A549 (cell line): Measurements from ENCODE around the gene RD3L. TPM values are rescaled to one million over a fixed set of nuclear protein-coding genes. Genes with fewer than 3 reads are reported as not detected.

ENCODE experiments used
- ATAC-seq, 2 experiments: fragments of 200-7000 bp in 1 of 2; fragments of >200 bp in 1 of 2; cut with Nextera tagmentation in 1 of 2; cut with Tn5 transposase in 1 of 2; 3 replicates each; pipeline versions ENCODE4 v1.8.0 to v1.9.1; 2018 to 2020; ENCODE audit warnings: mild to moderate bottlenecking in 1 of 2, moderate library complexity in 1 of 2
- CTCF ChIA-PET: fragments of 300-600 bp; sonication (Branson Sonifier 250); formaldehyde crosslinking; extraction: SDS; loops from one replicate; lab custom pipeline; 2021; ENCODE audit warnings: antibody characterized with exemption, inconsistent platforms; lab: Yijun Ruan, JAX
- POLR2A ChIA-PET: fragments of 350-600 bp; formaldehyde crosslinking; extraction: SDS; loops from one replicate; lab custom pipeline; 2021; ENCODE audit warnings: antibody characterized with exemption, inconsistent platforms; lab: Yijun Ruan, JAX
- DNase-seq, 2 experiments: peaks; one replicate each; pipeline versions ENCODE4 v3.0.0 to v3.0.0-alpha.2; 2011 to 2016; ENCODE audit warnings: low read depth in 1 of 2, low spot score in 1 of 2
- FAIRE-seq: peaks from 2 replicates; lab custom pipeline; 2011; peaks lifted over from hg19 to GRCh38; lab: Jason Lieb, UNC
- H3K27ac ChIP-seq, 2 experiments: fragments of >200 bp; sonication (Bioruptor Twin); formaldehyde crosslinking; 3 replicates each; pipeline ENCODE4 v1.5.1; 2016 to 2017
- H3K4me1 ChIP-seq: fragments of >200 bp; sonication (Bioruptor Twin); formaldehyde crosslinking; 3 replicates; pipeline ENCODE4 v1.6.1; 2016
- H3K4me2 ChIP-seq: fragments of >200 bp; sonication (Bioruptor Twin); formaldehyde crosslinking; 3 replicates; pipeline ENCODE4 v1.6.1; 2016
- H3K4me3 ChIP-seq: fragments of >200 bp; sonication (Bioruptor Twin); formaldehyde crosslinking; 3 replicates; pipeline ENCODE4 v1.5.1; 2016
- H3K9me3 ChIP-seq: fragments of >200 bp; sonication (Bioruptor Twin); formaldehyde crosslinking; 3 replicates; pipeline ENCODE4 v1.6.1; 2016
- ATOH8 ChIP-seq: fragments of 250-450 bp; sonication (Bioruptor Pico); IDR thresholded peaks from 2 replicates; pipeline ENCODE4 v1.5.0; 2020; ENCODE audit warnings: low read depth, mild to moderate bottlenecking, moderate library complexity
- BCL3 ChIP-seq: fragments of >200 bp; sonication (Bioruptor Twin); formaldehyde crosslinking; IDR thresholded peaks from 3 replicates; pipeline ENCODE4 v1.6.1; 2016
- CBX2 ChIP-seq: fragments of 200-600 bp; sonication (generic); IDR thresholded peaks from 2 replicates; pipeline ENCODE4 v1.6.1; 2016; ENCODE audit warnings: low read depth, mild to moderate bottlenecking, borderline replicate concordance
- CBX8 ChIP-seq: fragments of 200-600 bp; sonication (generic); IDR thresholded peaks from 2 replicates; pipeline ENCODE4 v1.6.1; 2016
- CHD2 ChIP-seq: fragments of 150-350 bp; IDR thresholded peaks from 2 replicates; pipeline ENCODE4 v1.6.1; 2014; ENCODE audit warnings: low read length; ENCODE audit not compliant: partially characterized antibody
- EHF ChIP-seq: fragments of 250-450 bp; sonication (Bioruptor Pico); IDR thresholded peaks from 2 replicates; pipeline ENCODE4 v1.5.0; 2020; ENCODE audit warnings: mild to moderate bottlenecking
- ESRRA ChIP-seq: fragments of 150-350 bp; IDR thresholded peaks from 2 replicates; pipeline ENCODE4 v1.6.1; 2014; ENCODE audit warnings: mild to moderate bottlenecking, low read length, borderline replicate concordance
- FOSL2 ChIP-seq, 2 experiments: fragments of 450-650 bp in 1 of 2; fragments of >200 bp in 1 of 2; sonication (Bioruptor Twin) in 1 of 2; formaldehyde crosslinking; IDR thresholded peaks; 2 replicates each; pipeline versions ENCODE4 v1.5.0 to v1.6.1; 2016 to 2020; ENCODE audit warnings: mild to moderate bottlenecking in 1 of 2, moderate library complexity in 1 of 2
- GATA3 ChIP-seq: IDR thresholded peaks from 2 replicates; pipeline ENCODE4 v1.6.1; 2012; ENCODE audit warnings: borderline replicate concordance
- HOXB5 ChIP-seq: fragments of 250-450 bp; sonication (Bioruptor Pico); IDR thresholded peaks from 2 replicates; pipeline ENCODE4 v1.5.0; 2020; ENCODE audit warnings: mild to moderate bottlenecking, moderate library complexity
- KDM1A ChIP-seq: fragments of 200-600 bp; sonication (generic); IDR thresholded peaks from 2 replicates; pipeline ENCODE4 v1.6.1; 2016; ENCODE audit warnings: low read depth, mild to moderate bottlenecking
- NPAS2 ChIP-seq: fragments of 250-450 bp; sonication (Bioruptor Pico); IDR thresholded peaks from 2 replicates; pipeline ENCODE4 v1.8.0; 2022; ENCODE audit warnings: mild to moderate bottlenecking, moderate library complexity, borderline replicate concordance
- POLR2AphosphoS2 ChIP-seq: conservative IDR thresholded peaks from 2 replicates; pipeline ENCODE4 v1.6.1; 2012; ENCODE audit warnings: low read length, improper control_type of control experiment, inconsistent platforms
- RAD21 ChIP-seq, 2 experiments: fragments of >200 bp in 1 of 2; sonication (Bioruptor Twin) in 1 of 2; formaldehyde crosslinking in 1 of 2; IDR thresholded peaks in 1 of 2; conservative IDR thresholded peaks in 1 of 2; 2 replicates in 1 of 2; 3 replicates in 1 of 2; pipeline ENCODE4 v1.6.1; 2012 to 2018; ENCODE audit warnings: inconsistent platforms in 1 of 2
- RARB ChIP-seq: fragments of 250-450 bp; sonication (Bioruptor Pico); IDR thresholded peaks from 2 replicates; pipeline ENCODE4 v1.8.0; 2021; ENCODE audit warnings: mild to moderate bottlenecking, moderate library complexity
- REST ChIP-seq: fragments of 200-600 bp; sonication (generic); IDR thresholded peaks from 2 replicates; pipeline ENCODE4 v1.6.1; 2016; ENCODE audit warnings: antibody characterized with exemption, mild to moderate bottlenecking, moderate library complexity
- RFX5 ChIP-seq: fragments of 450-650 bp; IDR thresholded peaks from 2 replicates; pipeline ENCODE4 v1.7.1; 2014; ENCODE audit warnings: antibody characterized with exemption, mild to moderate bottlenecking, moderate library complexity
- RNF2 ChIP-seq: fragments of 200-600 bp; sonication (generic); IDR thresholded peaks from 2 replicates; pipeline ENCODE4 v1.6.1; 2016; ENCODE audit warnings: low read depth, mild to moderate bottlenecking, antibody characterized with exemption, moderate library complexity, borderline replicate concordance
- SMC3 ChIP-seq: fragments of >200 bp; sonication (Bioruptor Twin); formaldehyde crosslinking; IDR thresholded peaks from 3 replicates; pipeline ENCODE4 v1.6.1; 2018; ENCODE audit warnings: inconsistent platforms
- TP53 ChIP-seq: fragments of 250-450 bp; sonication (Bioruptor Pico); IDR thresholded peaks from 2 replicates; pipeline ENCODE4 v1.5.0; 2021; ENCODE audit warnings: mild to moderate bottlenecking, moderate library complexity
- ZFP36 ChIP-seq: fragments of 450-650 bp; IDR thresholded peaks from 2 replicates; pipeline ENCODE4 v1.6.1; 2014; ENCODE audit warnings: borderline replicate concordance; ENCODE audit not compliant: partially characterized antibody
- ZSCAN20 ChIP-seq: fragments of 250-450 bp; sonication (Bioruptor Pico); IDR thresholded peaks from 2 replicates; pipeline ENCODE4 v1.8.0; 2022; ENCODE audit warnings: mild to moderate bottlenecking, moderate library complexity
- WGBS: methylation state at CpG from one replicate; pipeline ENCODE4 v1.1.6; 2017; ENCODE audit errors: missing lambda C conversion rate; 5-methylcytosine and 5-hydroxymethylcytosine counted together
- polyA minus RNA-seq: library from RNA; depleted of rRNA, polyadenylated mRNA; stranded (reverse); fragments of >200 nt; gene quantifications from 2 replicates; pipeline ENCODE4 v1.2.3, GENCODE V29; 2011; rRNA and poly(A)+ RNA removed
- polyA plus RNA-seq, 4 experiments: library from polyadenylated mRNA; depleted of rRNA in 3 of 4; stranded (reverse); fragments of >200 nt; fragmentation: RNase III in 1 of 4; extraction: RNeasy Plus Mini Kit Qiagen cat#74134 plus additional on column Dnase treatment in 1 of 4; gene quantifications; 2 replicates in 3 of 4; 3 replicates in 1 of 4; pipeline ENCODE4 v1.2.3, GENCODE V29; 2011 to 2017

Gene RD3L
- polyA plus RNA-seq (2011; rRNA removed) (not detected in 2 replicates), polyA plus RNA-seq (2017; fragmentation: RNase III; extraction: RNeasy Plus Mini Kit Qiagen cat#74134 plus additional on column Dnase treatment) (not detected in 3 replicates), polyA minus RNA-seq (not detected in 2 replicates)
- not detected in 2 replicates for polyA plus RNA-seq (2012; cell fraction: cytosol; rRNA removed)
- polyA plus RNA-seq (2012; cell fraction: nucleus; rRNA removed): not detected in 2 replicates

- ATAC-seq (no peak), DNase-seq (no peak), FAIRE-seq (no peak)
- TF ChIP-seq CBX2: no peak
- TF ChIP-seq NPAS2 (CRISPR knock-in tag): no peak
- no peak for TF ChIP-seq RAD21 (conservative IDR thresholded peaks at IDR 0.05 in 1 of 2, IDR thresholded peaks at IDR 0.05 in 1 of 2)
- H3K27ac ChIP-seq: no peak within 1 kb of the TSS
- 49% methylated on average over 14 of the region's 14 CpGs for WGBS
- POLR2A ChIA-PET: no interaction called here
- CTCF ChIA-PET: interaction anchor here (0.6 to 1.3 kb wide), 6 partner anchors 9 to 1348 kb away, joined by 3 to 6 read pairs (median 4); a partner anchor contains a TSS
- no peak within 1 kb of the TSS for H3K4me2 ChIP-seq
- H3K4me3 ChIP-seq: no peak within 1 kb of the TSS
- no peaks in the 10 kb centered on the region for H3K4me1 ChIP-seq
- H3K9me3 ChIP-seq: peaks cover 10% of the 10 kb centered on the region; the same call in 2 of the 3 replicates
These were observed at the start of gene RD3L for GRCh38 chr14:103941973-103942736. RD3L (minus strand) TSS chr14:103942529; CDS start chr14:103941695, 834 bp downstream.

GRCh38 chr14:103989964-103990363 lies 47.6 kb upstream of the RD3L start:
- Histone ChIP-seq H3K9me3 (peaks cover 27% of the 10 kb centered on the region), H3K4me2 (no peak overlapping the region), H3K27ac (no peak overlapping the region), H3K4me3 (no peak overlapping the region), H3K4me1 (peaks cover 8% of the 10 kb centered on the region; the same call in 2 of the 3 replicates)
- ATAC-seq (no peak), FAIRE-seq (no peak), DNase-seq (no peak)
- TF ChIP-seq KDM1A: no peak
- no peak for TF ChIP-seq ESRRA
- TF ChIP-seq ZSCAN20 (CRISPR knock-in tag): no peak
- no peak for TF ChIP-seq GATA3
- TF ChIP-seq RFX5: no peak
- TF ChIP-seq BCL3: no peak
- TF ChIP-seq HOXB5 (CRISPR knock-in tag): no peak
- no peak for TF ChIP-seq CHD2
- no peak for TF ChIP-seq EHF (CRISPR knock-in tag)
- no peak for TF ChIP-seq POLR2AphosphoS2
- no peak for TF ChIP-seq RARB (CRISPR knock-in tag)
- TF ChIP-seq REST: no peak
- TF ChIP-seq ZFP36: no peak
- TF ChIP-seq RNF2: no peak
- no peak for TF ChIP-seq CBX8
- no peak for TF ChIP-seq SMC3
- no peak for TF ChIP-seq TP53 (CRISPR knock-in tag)
- no peak for TF ChIP-seq FOSL2 (IDR thresholded peaks at IDR 0.05)
- TF ChIP-seq FOSL2 (CRISPR knock-in tag; IDR thresholded peaks at IDR 0.05): no peak
- TF ChIP-seq ATOH8: no peak
- 40% methylated on average over 1 of the region's 4 CpGs for WGBS
- POLR2A ChIA-PET: no interaction called here
- CTCF ChIA-PET: interaction anchor here (1.2 to 1.4 kb wide), 2 partner anchors 9 to 10 kb away, joined by 5 to 6 read pairs; no protein-coding TSS in a partner anchor
